Fibroblast of pulmonary artery (primary cell): ENCODE measurements around the gene ABCG2.
A peak's percentile ranks its signal among the peaks of the same experiment; 100 is the strongest.

ENCODE experiments used
- DNase-seq: peaks from one replicate; pipeline ENCODE4 v3.0.0-alpha.2; 2010; ENCODE audit warnings: low read depth
- H3K4me3 ChIP-seq: replicated peaks from 2 replicates; pipeline ENCODE4 v1.5.1; 2011; ENCODE audit warnings: low read depth, mild to moderate bottlenecking, control low read depth, low read length, moderate library complexity
- TF ChIP-seq, protein P1 (sequence below): IDR thresholded peaks from 2 replicates; pipeline ENCODE4 v1.5.1; 2011; ENCODE audit warnings: mild to moderate bottlenecking, control low read depth, low read length, inconsistent platforms; ENCODE audit errors: missing control alignments

ABCG2 gene

DNA sequence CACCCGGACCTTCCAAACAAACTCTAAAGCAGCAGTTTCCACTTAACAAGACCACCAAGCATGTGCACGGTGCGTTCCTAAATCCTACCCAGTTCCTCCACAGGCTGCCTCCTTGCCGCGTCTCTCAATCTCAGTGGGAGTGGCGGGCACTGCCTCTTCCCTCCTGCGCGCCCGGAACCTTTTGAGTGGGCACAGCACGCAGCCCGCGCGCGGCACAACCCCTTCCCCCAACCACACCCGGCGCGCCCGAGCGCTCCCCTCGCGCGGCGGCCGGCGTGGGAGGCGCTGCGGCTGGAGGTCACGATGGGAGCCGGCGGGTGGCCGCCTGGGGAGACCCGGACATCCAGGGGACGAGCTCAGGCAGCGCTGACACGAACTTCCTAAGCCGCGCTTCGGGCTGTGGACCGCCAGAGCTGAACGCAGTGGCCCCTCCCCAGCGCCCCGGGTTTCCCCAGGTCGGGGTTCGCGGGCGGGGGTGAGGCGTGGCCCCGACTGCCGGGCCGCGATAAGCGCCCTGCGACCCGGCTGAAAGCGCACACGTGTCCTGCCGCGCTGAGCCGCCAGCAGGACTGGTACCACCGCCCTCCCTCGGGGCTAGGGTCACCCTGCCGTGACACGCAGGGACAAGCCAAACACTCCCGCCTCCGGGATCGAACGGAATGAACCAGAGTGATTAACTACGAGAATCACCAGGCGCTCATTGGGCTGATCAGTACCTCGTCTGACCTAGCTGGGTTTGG, at the start of gene ABCG2:
ABCG2 (minus strand) TSS at position 151 of the 740 bp plus-strand sequence. CDS start 18,644 bp downstream, outside the sequence.
- TF ChIP-seq, protein P1, sequence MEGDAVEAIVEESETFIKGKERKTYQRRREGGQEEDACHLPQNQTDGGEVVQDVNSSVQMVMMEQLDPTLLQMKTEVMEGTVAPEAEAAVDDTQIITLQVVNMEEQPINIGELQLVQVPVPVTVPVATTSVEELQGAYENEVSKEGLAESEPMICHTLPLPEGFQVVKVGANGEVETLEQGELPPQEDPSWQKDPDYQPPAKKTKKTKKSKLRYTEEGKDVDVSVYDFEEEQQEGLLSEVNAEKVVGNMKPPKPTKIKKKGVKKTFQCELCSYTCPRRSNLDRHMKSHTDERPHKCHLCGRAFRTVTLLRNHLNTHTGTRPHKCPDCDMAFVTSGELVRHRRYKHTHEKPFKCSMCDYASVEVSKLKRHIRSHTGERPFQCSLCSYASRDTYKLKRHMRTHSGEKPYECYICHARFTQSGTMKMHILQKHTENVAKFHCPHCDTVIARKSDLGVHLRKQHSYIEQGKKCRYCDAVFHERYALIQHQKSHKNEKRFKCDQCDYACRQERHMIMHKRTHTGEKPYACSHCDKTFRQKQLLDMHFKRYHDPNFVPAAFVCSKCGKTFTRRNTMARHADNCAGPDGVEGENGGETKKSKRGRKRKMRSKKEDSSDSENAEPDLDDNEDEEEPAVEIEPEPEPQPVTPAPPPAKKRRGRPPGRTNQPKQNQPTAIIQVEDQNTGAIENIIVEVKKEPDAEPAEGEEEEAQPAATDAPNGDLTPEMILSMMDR = no peak
- peak within 1 kb of the TSS; percentile 53 for H3K4me3 ChIP-seq
- no peak for DNase-seq

- TF ChIP-seq, protein P1 = no peak
- DNase-seq = no peak
- H3K4me3 ChIP-seq = no peak overlapping the region
Measured at GRCh38 chr4:88208156-88208555, 49.7 kb upstream of the ABCG2 start.

- TF ChIP-seq, protein P1 = no peak
- no peak overlapping the region for H3K4me3 ChIP-seq
- DNase-seq = no peak
Measured at GRCh38 chr4:88207171-88207570, 48.7 kb upstream of the ABCG2 start.

GRCh38 chr4:88204882-88205281, 46.4 kb upstream of the ABCG2 start:
- TF ChIP-seq, protein P1 = no peak
- no peak overlapping the region for H3K4me3 ChIP-seq
- DNase-seq = peak; percentile 28

DNA sequence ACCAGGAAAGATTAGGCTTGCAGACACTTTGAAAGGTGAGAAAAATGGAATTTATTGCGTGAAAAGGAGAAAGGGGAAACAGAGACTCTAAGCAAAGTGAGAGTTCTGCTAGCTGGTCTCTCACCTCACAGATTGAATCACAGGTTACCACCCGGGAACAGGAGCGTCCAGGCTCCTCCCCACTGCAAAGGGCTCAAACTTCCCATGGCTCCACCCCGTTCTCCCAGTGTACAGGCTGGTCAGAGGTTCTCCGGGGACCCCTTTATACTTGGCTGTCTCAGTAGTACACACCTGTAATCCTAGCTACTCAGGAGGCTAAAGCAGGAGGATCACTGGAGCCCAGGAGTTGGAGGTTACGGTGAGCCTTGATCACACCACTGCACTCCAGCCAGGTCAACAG, 44.0 kb upstream of the ABCG2 start:
- H3K4me3 ChIP-seq = no peak overlapping the region

DNA sequence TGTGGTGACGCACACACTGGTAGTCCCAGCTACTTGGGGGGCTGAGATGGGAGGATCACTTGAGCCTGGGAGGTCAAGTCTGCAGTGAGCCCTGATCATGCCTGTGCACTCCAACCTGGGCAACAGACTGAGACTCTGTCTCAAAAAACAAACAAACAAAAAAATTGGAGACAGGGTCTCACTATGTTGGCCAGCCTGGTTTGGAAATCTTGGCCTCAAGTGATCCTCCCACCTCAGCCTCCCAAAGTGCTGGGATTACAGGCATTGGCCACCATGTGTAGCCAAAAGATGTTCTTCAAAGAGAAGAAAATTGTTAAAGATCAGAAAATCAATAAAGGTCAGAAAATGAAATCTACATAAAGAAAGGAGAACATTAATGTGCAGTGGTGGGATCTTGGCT, 41.7 kb upstream of the ABCG2 start:
- no peak for DNase-seq
- TF ChIP-seq, protein P1 = no peak

More for the DNA sequence above, 44.0 kb upstream of the ABCG2 start:
- TF ChIP-seq, protein P1 = no peak
- DNase-seq = no peak

DNA sequence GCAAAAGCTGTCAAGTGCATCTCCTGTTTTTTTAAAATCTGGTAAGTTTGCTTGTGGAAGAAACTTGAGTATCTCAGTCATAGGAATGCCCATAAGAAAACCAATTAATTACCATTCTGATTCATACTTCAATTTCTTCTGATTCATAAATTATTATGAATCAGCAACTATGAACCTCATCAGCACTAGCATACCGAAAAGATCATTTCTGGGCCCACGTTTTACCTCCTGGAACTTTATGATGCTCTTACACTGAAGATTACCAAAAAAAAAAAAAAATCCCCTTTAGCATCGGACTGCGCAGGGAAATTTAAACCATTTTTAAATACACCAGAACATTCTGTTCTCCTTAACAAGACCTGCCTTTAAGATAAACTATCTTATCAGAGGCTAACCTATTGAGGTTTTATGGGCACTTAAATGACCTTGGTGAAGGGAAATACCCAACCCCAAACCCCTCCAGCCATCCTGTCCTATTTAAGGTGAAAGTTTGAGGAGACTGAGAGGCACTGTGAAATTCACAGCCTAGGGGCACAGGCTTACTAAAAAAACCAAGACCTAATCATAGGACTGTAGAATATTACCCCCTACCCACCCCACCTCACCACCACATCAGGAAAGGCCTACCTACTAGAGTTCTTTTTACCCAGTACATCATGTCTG, 38.2 kb upstream of the ABCG2 start:
- DNase-seq = no peak
- H3K4me3 ChIP-seq = no peak overlapping the region
- TF ChIP-seq, protein P1 = no peak

More for the DNA sequence above, 41.7 kb upstream of the ABCG2 start:
- no peak overlapping the region for H3K4me3 ChIP-seq
